ENCODE results near the gene SEC14L5.
A peak's percentile ranks its signal among the peaks of the same experiment; 100 is the strongest.
"Not testable (repeated sequence)": the region's sequence is repeated elsewhere in the genome, so short reads cannot be mapped to it uniquely, and the experiment has no call there.

Gene SEC14L5

GRCh38 chr16:4954714-4955113 is 3.4 kb upstream of the SEC14L5 start:
- no peak for DNase-seq

- no peak for DNase-seq
Observed at GRCh38 chr16:4957420-4957719, 760 bp upstream of the SEC14L5 start.

DNA sequence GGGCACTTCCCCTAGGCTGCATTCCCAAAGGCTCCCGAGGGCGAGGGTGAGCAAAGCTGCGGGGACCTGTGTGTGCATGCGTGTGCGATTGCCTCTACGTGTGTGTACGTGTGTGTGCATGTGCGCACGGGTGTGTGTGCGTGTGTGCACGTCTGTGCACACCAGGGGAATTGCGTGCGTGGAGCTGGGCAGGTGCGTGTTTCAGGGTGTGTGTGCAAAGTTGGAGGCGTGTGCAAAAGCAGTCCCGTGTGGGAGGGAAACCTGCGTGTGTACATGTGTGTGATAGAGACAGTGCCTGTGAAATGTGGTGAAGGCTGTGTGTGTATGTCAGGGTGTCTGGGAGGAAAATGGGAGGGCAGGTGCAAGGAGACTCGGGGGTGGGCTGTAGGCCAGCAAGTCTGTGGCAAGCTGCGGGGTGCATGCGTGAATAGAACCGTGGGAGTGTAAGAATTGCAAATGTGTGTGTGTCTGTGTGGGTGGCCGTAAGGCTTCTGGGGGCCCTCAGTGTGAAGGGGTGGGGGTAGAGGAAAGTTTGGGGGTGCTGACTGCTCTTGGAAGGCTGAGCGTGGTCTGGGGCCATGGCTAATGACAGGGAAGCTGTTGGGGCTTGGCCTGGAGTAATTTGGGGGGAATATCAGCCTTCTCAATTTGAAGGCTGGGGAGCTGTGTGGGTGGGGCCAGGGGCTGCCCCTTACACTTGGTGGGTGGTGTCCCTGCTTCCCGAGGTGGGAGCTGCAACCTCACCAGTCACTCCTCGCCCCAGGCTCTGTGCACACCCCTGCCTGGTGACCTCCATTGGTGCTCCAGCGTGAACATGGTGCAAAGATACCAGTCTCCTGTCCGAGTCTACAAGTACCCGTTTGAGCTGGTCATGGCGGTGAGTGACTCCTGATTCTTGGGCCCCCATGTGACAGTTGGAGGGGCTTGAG is 644 bp downstream of the SEC14L5 start:
- no peak for DNase-seq

- no peak for DNase-seq
Observed at GRCh38 chr16:4960579-4960978, 2.4 kb downstream of the SEC14L5 start.

- DNase-seq = peak; percentile 75
Observed at GRCh38 chr16:4962716-4963115, 4.6 kb downstream of the SEC14L5 start.

DNA sequence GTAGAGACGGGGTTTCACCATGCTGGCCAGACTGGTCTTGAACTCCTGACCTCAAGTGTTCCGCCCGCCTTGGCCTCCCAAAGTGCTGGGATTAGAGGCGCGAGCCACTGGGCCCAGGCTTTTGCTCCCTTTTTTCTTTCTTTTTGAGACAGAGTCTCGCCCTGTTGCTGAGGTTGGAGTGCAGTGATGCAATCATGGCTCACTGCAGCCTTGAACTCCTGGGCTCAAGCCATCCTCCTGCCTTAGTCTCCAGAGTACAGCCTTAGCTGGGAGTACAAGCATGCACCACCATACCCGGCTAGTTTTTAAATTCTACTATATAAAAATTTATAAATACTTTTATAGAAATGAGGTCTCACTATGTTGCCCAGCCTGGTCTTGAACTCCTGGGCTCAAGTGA is 5.4 kb downstream of the SEC14L5 start:
- not testable (repeated sequence) for DNase-seq

DNA sequence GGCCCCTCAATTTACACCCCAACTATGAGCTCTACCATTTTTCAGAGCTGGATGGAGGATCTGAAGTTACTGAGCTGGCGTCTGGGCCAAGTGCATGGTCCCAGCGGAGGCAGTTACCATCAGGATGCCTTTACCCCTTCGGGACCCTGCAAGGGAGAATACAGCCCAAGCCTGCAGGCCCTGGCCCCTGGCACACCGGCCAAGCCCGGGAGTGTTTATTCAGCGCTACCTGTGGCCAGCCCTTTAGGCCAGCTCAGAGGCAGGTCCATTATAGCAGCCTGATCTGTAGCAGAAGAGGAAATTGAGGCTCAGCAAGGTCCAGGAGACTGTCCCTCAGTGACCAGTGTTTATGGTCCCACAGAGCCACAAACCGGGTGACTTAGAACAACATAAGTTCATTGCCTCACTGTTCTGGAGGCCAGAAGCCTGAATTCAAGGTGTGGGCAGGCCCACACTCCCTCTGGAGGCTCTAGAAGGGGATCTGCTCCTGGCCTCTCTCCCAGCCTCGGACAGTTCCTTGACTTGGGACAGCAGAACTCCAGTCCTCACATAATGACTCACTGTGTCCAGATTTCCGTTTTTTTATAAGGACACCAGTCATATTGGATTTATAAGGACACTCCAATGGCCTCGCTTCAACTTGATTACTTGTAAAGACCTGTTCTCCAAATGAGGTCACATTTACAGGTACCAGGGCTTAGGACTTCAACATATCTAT is 8.8 kb downstream of the SEC14L5 start:
- no peak for DNase-seq

DNA sequence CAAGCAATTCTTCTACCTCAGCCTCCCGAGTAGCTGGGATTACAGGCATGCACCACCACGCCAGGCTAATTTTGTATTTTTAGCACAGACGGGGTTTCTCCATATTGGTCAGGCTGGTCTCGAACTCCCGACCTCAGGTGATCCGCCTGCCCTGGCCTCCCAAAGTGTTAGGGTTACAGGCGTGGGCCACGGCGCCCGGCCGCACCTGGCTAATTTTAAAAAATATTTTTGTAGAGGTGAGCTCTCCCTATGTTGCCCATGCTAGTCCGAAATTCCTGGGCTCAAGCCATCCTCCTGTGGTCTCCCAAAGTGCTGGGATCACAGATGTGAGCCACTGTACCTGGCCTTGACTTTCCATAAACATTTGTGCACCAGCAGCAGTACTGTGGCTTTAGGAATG is 10.1 kb downstream of the SEC14L5 start:
- DNase-seq = not testable (repeated sequence)

DNA sequence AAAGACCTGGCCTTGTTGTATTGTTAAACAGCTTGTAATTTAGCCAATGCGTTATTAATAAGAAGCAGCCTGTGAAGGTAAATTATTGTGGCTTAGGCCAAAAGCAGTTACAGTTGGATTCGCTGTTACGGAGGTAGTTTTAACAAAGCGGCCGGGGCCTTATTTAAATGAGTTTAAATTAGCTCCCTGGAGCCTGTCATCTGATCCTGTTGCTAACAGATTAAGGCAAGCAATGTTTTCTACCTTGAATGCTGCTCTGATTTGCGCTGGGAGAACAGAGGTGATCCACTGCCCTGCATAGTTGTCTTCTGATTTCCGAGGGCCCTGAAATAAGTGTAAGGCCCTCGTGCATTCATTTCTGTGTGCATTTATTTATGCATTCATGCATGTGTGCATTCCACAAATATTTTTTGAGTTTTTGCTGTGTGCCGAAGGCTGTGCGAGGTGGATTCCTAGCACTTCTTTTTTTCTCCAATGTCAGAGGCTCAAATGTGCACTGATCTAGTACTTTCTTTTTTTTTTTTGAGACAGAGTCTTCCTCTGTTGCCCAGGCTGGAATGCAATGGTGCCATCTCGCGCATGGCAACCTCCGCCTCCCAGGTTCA is 10.9 kb downstream of the SEC14L5 start:
- DNase-seq = no peak

- no peak for DNase-seq
Observed at GRCh38 chr16:4970010-4970409, 11.9 kb downstream of the SEC14L5 start.

- DNase-seq = peak; percentile 83
Observed at GRCh38 chr16:4972938-4973587, 14.9 kb downstream of the SEC14L5 start.

GRCh38 chr16:4976079-4976478 is 17.9 kb downstream of the SEC14L5 start:
- peak; percentile 92 for DNase-seq

GRCh38 chr16:4976611-4977145 is 18.5 kb downstream of the SEC14L5 start:
- no peak for DNase-seq

- DNase-seq = no peak
Observed at GRCh38 chr16:4979164-4979563, 21.0 kb downstream of the SEC14L5 start.

- DNase-seq = no peak
Observed at GRCh38 chr16:4979736-4980660, 21.9 kb downstream of the SEC14L5 start.

DNA sequence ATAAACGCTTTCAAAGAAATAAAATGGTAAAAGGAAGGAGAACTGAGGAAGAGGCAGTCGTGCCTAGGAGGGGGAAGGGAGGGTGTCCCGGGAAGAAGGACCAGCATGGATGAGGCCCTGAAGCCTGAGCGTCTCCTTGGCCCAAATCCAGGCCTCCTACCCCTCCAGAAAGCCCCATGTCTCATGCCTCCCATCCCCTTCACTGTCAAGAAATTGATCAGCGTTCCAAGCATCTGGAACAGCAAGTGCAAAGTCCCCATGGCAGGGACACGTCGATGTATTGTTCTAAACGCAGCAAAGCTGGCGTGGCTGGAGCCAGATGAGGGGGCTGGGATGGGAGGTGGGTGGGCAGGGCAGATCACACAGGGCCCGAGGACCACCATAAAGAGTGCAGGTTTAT is 22.6 kb downstream of the SEC14L5 start:
- DNase-seq = no peak

DNA sequence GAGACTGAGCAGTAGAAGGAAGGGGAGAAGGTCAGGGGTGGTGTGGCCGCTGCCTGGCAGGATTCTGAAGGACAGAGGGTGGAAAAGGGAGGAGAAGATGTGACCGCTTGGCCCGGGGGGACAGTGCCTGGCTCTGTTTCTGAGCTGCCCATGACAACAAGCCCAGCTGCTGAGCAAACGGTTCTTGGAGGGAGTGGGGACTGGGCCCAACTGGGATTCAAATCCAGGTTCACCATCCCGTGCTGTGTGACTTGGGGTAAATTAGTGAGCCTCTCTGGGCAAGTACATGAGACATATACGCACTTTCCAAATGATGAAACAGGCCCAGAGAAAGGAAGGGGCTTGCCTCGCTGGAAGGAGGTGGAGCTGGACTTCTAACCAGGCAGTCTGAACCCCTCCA is 23.3 kb downstream of the SEC14L5 start:
- DNase-seq = no peak

GRCh38 chr16:4982056-4982867 is 24.1 kb downstream of the SEC14L5 start:
- DNase-seq = no peak

DNA sequence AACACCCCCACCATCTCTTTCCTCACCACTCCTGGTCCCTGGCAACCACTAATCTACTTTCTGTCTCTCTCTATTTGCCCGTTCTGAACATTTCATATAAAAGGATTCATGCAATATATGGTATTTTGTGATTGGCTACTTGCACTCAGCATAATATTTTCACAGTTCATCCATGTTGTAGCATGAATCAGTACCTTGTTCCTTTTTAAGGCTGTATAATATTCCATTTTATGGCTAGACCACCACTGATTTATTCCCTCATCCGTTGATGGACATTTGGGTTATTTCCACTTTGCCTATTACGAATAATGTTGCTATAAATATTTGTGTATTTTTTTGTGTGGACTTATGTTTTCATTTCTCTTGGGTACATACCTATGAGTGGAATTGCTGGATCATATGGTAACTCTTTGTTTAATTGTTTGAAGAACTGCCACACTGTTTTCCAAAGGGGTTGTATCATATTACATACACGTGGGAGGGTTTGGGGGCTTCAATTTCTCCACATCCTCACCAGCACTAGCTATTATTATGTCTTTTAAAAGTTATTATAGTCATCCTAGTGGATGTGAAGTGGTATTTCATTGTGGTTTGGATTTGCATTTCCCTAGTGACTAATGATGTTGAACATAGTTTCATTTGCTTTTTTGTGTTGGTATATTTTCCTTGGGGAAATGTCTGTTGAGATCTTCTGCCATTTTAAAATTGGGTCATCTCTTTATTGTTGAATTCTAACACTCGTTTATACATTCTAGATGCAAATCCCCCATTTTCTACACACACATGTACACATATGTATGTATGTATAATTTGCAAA is 26.3 kb downstream of the SEC14L5 start:
- DNase-seq = no peak

DNA sequence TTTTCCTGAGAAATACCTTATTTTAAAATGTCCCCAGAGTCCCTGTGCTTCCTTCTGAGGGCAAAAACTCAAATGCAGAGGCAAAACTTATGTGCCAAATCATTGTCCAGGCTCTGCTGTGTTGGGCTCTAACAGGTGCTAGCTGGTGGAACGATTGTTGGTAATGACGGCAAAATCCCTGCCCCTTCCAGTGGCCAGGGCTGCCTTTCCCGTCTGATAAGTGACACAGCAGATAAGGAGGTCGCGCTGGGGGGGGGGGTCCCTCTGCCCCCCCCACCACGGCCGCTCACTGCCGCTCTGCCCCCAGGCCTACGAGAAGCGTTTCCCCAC is 29.1 kb downstream of the SEC14L5 start:
- DNase-seq = no peak
